ENCODE data around the gene RCAN1. TPM values are rescaled to one million over a fixed set of nuclear protein-coding genes. Genes with fewer than 3 reads are reported as not detected.

Gene RCAN1
- total and polyA plus RNA-seq, 11 donors: 33.7 to 102 (median 57.6) TPM

DNA sequence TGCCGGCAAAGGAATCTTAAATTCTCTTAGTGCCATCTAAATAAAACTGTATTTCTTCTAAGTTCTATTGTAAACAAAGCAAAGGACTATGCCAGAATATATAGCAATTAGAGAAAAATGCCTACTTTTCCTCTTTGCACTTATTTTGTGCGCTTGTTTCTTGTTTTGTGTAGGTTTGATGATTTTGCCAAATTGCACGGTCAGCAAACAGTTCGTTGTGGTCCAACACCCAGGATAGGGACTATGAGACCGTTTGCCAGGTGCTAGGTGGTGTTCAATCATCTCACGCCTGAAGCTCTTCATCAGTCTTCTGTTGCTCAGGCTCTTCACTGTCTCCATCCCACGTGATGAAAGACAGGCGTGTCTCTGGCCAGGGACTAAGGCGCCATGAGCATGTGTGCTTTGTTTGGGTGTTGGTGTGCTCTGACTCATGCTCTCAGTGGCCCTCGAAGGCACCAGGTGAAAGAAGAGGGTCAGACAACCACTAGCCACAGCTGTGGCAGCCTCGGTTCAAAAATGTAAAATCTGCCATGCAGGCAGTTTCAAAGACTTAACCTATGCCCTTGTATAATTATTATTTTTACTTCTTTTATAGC, 66.0 kb downstream of the RCAN1 start:
- no peaks in the 10 kb centered on the region for H3K36me3 ChIP-seq
- peaks cover 0 to 3% (median 0%) of the 10 kb centered on the region in 12 donors for H3K9me3 ChIP-seq
- 85 to 92% (median 87%) methylated on average over 11 of the region's 11 CpGs for WGBS, 4 donors
- H3K27ac ChIP-seq: no peak overlapping the region
- H3K4me3 ChIP-seq: no peak overlapping the region
- H3K4me1 ChIP-seq: peaks cover 4 to 64% (median 36%) of the 10 kb centered on the region in 12 donors
- intact Hi-C loops (cut with DNase I): no loop called here
- DNase-seq (no peak), ATAC-seq (no peak)
- H3K27me3 ChIP-seq: no peaks in the 10 kb centered on the region
- TF ChIP-seq POLR2A (IDR thresholded peaks at IDR 0.05): no peak
- TF ChIP-seq, protein P1, sequence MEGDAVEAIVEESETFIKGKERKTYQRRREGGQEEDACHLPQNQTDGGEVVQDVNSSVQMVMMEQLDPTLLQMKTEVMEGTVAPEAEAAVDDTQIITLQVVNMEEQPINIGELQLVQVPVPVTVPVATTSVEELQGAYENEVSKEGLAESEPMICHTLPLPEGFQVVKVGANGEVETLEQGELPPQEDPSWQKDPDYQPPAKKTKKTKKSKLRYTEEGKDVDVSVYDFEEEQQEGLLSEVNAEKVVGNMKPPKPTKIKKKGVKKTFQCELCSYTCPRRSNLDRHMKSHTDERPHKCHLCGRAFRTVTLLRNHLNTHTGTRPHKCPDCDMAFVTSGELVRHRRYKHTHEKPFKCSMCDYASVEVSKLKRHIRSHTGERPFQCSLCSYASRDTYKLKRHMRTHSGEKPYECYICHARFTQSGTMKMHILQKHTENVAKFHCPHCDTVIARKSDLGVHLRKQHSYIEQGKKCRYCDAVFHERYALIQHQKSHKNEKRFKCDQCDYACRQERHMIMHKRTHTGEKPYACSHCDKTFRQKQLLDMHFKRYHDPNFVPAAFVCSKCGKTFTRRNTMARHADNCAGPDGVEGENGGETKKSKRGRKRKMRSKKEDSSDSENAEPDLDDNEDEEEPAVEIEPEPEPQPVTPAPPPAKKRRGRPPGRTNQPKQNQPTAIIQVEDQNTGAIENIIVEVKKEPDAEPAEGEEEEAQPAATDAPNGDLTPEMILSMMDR (IDR thresholded peaks at IDR 0.05): no peak

DNA sequence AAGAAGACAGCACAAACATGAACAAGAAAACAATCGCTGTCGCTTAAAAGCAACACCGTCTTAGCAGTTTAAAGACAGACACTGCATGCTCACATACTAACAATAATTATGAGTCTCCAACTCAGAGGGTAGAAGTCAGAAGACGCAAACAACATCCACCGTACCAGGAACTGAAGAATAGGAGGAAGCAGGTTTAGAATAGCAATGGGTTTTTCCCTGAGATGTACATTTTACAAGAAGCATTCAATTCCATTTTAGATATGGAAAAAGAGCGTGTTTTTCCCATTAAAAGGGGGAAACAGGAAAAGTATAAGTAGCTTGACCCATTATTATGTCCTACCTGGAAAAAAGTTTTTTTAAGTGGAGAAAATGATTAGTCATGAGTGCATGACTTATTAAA, 68.4 kb downstream of the RCAN1 start:
- peak overlapping the region in 8 of 12 donors; percentile 64 to 86 (median 74) for H3K27ac ChIP-seq
- 64 to 73% (median 65%) methylated on average over 6 of the region's 6 CpGs for WGBS, 4 donors
- intact Hi-C loops (cut with DNase I): no loop called here
- no peaks in the 10 kb centered on the region for H3K27me3 ChIP-seq
- peaks cover 0 to 3% (median 0%) of the 10 kb centered on the region in 12 donors for H3K9me3 ChIP-seq
- H3K4me1 ChIP-seq: peaks cover 4 to 53% (median 28%) of the 10 kb centered on the region in 12 donors
- ATAC-seq (peak in 1 of 4 donors; percentile 45), DNase-seq (no peak)
- no peak for TF ChIP-seq POLR2A (IDR thresholded peaks at IDR 0.05)
- TF ChIP-seq, protein P1 (IDR thresholded peaks at IDR 0.05): no peak
- H3K36me3 ChIP-seq: no peaks in the 10 kb centered on the region
- H3K4me3 ChIP-seq: no peak overlapping the region

DNA sequence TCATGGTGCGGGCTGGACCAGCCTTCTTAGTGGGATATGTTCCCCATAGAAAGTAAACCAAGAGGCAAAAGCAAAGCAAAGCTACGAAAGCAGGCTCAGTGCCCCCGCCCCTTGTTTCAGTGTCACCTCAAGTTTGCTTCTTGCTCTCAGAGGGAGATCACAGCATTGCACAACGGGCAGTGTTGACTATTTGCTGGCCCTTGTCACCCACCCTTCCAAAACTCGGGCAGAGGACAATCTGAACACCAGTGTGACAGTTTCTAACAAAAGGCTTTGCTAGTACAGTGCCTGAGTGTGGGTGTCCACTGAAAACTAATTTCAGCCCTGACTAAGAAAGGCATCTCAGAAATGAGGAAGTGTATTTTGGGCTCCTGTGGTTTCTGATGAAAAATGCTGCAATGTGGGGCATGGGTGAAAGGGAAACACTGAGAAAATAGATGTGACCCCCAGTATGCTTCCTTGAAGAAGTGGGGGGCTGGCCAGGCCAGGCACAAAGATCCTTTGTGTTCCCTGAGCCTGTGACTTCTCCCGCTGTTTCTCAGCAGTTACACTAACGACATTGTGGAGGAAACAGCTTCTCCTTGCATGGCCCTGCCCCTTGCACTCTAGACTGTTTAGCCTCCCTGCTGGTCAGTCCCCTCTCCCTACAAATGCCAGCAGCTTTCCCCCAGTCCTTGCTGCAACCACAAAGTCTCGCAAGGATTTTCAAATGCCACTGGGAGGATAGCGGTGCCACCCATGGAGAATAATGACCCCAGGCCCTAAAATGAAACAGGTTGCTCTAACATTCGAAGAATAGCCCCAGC, 69.6 kb downstream of the RCAN1 start:
- Histone ChIP-seq H3K9me3 (peaks cover 0 to 3% (median 0%) of the 10 kb centered on the region in 12 donors), H3K27me3 (no peaks in the 10 kb centered on the region), H3K4me1 (peaks cover 4 to 53% (median 27%) of the 10 kb centered on the region in 12 donors), H3K36me3 (no peaks in the 10 kb centered on the region), H3K27ac (peak overlapping the region in 11 of 12 donors; percentile 45 to 86 (median 74)), H3K4me3 (peak overlapping the region in 1 of 12 donors; percentile 19)
- WGBS, 4 donors: 41 to 50% (median 44%) methylated on average over 10 of the region's 10 CpGs
- peak in 2 of 5 donors; percentile 32 to 54 for DNase-seq
- no peak for TF ChIP-seq POLR2A (IDR thresholded peaks at IDR 0.05)
- TF ChIP-seq, protein P1 (IDR thresholded peaks at IDR 0.05): no peak
- intact Hi-C loops (cut with DNase I): loop anchor here in 1 of 10 donors (2.0 kb wide), 1 partner anchor 18 kb away; no protein-coding TSS in a partner anchor
- peak; percentile 70 to 82 (median 76) for ATAC-seq

GRCh38 chr21:34544032-34544496, 70.8 kb downstream of the RCAN1 start:
- ATAC-seq: peak in 3 of 4 donors; percentile 44 to 72 (median 54)
- Histone ChIP-seq H3K4me3 (no peak overlapping the region), H3K36me3 (no peaks in the 10 kb centered on the region), H3K9me3 (peaks cover 0 to 3% (median 0%) of the 10 kb centered on the region in 12 donors), H3K27me3 (no peaks in the 10 kb centered on the region), H3K27ac (peak overlapping the region in 9 of 12 donors; percentile 64 to 86 (median 74)), H3K4me1 (peaks cover 4 to 53% (median 27%) of the 10 kb centered on the region in 12 donors)
- 84 to 93% (median 92%) methylated on average over 7 of the region's 7 CpGs for WGBS, 4 donors
- peak in 4 of 5 donors; percentile 61 to 74 (median 62) for DNase-seq
- intact Hi-C loops (cut with DNase I): loop anchor here in 1 of 10 donors (2.0 kb wide), 1 partner anchor 17 kb away; no protein-coding TSS in a partner anchor
- TF ChIP-seq, protein P1 (IDR thresholded peaks at IDR 0.05): peak; percentile 41 to 67 (median 55)
- TF ChIP-seq POLR2A (IDR thresholded peaks at IDR 0.05): no peak
